ENCODE results near the gene ABCD2.
"Not testable (repeated sequence)": the region's sequence is repeated elsewhere in the genome, so short reads cannot be mapped to it uniquely, and the experiment has no call there.

Gene ABCD2

DNA sequence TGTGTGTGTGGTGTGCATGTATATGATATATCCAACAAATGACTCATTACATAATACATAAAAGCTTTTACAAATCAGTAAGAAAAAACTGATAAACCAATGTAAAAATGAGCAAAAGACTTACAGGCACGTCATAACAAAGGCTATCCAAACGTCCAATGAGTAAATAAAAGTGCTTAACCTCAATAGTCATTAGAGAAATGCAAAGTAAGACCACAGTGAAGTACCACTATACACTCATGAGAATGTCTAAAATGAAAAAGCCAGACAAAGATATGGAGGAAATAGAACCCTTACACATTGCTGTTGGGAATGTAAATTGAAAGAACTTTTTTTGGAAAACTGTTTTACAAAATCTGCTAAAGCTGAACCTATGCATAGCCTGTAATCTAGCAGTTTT lies 7.8 kb downstream of the ABCD2 start:
- DNase-seq = no peak

DNA sequence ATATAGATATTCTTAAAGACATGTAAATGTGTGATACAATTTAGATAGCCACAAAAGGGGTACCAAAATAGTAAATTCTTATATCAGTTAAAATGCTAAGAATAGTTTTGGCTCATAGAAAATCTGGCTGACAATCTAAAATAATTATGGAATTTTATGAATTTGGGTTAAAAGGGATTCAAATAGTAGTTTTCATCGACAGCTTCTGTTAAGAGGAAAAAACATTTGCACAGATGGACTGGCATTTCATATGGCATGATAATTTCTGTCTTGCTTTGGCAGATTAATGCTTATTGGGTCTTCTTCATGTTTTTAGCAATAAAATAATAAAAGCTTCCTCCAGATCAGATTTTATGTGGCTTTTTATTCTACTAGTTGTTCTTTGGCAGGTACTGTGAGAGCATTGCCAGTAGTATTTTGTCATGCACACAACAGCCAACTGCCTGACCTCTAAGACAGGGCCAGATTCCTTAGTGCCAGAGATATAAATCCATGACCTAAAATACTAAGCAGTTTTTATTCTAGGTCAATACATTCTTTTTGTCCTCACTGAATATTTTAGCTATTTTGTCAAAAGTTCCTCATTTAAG lies 9.1 kb downstream of the ABCD2 start:
- DNase-seq = no peak

DNA sequence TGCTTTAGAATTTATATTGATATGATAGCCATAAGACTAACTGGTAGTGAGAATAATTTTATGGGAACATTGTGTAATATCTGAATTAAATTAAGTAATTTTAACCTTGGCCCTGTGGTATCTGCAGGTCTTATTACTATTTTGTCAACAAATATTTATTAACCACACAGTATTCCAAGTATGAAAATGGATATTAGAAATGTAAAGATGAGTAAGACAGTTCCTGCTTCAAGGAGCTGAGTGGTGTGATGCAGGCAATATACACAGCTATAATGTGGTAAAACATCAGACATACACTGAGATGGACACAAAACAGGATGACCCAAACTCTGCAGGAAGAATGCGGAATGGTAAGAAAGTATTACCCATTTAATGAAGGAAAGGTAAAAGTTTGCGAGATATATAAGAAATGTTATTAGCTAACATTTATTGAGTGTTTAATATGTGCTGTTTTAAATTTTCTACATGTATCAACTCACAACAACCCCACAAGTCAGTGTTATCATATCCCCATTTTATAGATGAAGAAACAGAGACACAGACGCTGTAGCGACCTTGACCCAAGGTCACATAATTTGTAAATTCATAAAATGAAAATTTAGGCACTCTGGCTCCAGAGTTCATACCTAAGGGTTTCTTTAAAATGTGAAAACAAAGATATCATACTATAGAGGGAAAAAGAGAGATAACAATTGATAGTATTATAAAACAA lies 12.7 kb downstream of the ABCD2 start:
- DNase-seq = no peak

DNA sequence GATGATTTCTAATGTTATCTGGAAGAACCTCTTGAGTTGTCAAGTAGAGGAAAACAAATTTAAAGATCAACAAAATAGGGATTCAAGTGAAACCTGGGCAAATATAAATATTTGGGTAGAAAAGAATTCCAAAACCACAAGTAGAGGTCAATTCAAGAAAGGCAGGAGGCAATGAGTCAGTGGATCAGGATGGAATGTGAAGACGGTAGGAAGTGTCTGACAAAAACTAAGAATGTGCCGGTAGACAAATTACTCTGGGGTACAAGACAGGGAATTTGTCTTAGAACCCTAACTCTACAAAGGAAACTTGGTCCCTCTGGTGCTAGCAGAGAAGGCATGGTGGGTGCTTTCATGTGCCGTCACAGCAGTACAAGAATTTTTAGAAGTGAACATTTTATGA lies 13.6 kb downstream of the ABCD2 start:
- DNase-seq = no peak

DNA sequence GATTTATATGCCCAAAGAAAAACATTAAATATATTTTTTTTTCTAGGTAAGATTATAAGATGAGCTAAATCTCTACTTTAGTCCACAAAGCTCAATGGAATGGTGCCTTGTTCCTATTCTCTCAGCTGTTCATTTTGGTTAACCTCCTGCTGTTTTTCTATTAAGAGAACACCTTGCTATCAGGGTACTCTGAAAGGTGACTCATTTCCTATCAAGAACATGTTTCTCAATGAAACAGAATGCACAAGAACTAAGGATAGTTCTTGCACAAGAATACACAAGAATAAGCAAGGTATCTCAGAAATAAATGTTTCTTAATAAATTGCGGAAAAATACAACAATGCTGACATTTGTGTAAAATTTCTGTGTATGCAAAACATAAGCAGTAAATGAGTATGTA lies 14.1 kb downstream of the ABCD2 start:
- no peak for DNase-seq

DNA sequence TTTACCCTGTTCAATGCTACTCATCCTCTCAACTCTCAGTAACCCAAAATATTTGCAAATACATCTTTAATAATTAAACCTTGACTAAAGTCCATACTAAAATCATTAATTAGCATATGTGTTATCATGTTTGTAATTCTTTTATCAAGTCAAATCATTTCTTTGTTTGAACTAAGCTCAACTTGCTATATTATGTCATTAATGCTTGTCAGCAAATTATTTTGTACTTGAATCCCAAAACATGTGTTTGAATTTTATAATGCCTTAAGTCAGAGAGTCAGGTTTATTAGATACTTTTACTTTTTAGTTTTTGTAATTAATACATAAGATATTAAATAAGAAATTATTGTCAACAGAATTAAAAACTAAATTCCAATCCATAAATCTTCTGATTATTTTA lies 16.5 kb downstream of the ABCD2 start:
- no peak for DNase-seq

DNA sequence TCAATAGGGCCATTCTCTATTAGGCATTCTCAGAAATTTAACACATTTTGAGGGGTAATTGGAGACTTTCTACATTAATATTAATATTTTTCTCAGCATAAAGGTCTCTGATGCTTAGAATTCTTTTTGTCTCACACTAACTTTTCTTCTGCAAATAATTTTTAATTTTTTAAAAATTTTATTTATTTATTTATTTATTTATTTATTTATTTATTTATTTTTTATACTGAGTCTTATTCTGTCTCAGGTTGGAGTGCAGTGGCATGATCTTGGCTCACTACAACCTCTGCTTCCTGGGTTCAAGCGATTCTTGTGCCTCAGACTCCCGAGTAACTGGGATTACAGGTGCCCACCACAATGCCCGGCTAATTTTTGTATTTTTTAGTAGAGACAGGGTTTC lies 17.7 kb downstream of the ABCD2 start:
- DNase-seq = not testable (repeated sequence)

DNA sequence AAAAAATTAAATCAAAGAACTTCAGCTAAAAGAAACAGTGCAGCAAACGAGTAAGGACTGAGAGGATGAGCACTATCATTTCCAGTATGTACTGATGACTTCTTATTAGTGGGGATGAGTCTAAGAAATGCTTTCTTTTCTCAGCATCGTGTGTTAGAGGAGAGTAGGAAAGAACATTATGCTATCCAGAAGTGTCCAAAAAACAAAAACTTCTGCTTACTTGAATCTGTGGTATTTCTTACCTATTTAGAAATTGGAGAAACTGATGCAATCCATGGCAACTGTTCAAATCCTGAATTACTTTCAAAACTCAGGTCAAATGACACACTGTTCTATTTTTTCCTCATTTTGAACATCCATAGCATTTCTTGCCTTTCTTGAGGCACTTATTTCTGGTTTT lies 23.7 kb downstream of the ABCD2 start:
- no peak for DNase-seq

DNA sequence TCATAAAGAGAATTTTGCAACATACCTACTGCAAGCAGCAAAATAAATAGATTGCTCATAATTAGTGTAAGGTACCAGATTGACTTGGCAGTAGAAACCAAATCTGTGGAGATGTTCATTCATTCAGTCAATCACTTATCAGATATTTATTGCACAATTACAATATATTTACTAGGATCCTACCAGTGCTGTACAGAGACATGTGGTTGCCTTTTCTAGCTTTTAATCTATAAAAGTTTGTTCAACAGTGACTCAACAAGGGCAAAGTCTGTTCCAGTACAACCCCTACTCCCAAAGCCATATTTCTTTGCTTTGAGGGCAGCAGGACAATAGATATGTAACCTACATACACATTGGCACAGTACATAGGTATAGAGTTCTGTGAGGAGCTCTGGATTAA lies 27.3 kb downstream of the ABCD2 start:
- DNase-seq = no peak

DNA sequence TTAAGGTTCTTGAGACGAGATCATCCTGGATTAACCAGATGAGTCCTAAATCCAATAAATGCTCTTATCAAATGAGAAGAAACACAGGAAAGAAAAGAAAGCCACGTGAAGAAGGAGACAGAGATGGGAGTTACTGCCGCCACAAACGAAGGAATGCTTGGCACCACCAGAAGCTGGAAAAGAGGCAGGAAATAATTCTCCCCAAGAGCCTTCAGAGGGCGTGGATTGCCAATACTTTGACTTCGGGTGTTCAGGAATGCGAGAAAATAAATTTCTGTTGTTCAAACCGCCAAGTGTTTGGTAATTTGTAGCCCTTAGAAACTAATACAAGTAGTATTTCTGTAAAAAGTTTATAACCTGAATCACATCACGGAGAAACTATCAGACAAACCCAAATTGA lies 31.3 kb downstream of the ABCD2 start:
- no peak for DNase-seq

DNA sequence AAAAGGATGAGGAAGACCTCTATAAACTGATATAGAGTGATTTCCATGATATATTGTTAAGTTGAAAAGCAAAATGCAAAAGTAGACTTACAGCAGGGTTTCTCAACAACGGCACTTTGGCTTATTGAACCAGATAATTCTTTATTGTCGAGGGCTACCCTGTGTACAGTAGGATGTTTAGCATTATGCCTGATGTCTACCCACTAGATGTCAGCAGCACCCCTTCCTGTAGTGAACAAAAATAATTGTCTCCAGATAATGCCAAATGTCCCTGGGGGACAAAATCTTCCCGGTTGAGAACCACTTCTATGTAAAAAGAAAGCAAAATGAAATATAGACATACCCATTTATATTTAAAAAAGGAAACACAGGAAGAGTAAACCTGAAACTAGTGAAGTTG lies 32.4 kb downstream of the ABCD2 start:
- peak; percentile 8 to 10 for DNase-seq

DNA sequence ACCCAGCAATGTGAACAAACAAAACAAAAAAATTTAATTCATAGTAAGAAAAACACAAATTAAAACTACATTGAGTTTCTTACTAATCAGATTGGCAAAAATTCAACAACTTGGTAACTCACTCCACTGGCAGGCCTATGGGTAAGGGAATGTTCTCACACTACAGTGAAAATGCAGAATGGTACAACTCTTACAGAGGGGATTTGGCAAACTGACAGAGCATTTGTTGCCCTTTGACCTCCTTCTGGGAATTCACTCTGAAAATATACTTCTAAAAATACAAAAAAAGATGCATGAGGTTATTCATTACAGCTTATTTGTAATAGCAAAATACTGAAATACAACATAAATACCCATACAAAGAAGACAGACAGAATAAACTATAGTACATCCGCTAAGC lies 32.8 kb downstream of the ABCD2 start:
- no peak for DNase-seq

DNA sequence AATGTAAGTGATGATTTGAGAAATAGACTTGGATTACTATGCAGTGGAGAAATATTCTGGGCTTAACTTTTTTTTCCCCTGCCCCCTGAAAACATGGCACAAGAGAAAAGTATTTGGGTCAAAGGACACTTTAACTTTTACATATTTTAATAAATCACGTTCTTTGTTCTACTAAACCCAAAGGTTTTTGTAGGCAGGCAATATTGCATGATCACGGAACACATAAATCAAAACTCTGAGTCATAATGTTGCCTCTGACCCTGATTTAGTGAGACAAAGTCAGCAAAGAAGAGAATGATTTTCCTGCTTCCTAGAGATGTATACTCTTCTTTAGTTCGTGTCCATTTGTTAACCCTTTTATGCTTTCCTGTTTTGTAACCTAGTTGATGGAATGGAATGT lies 38.0 kb downstream of the ABCD2 start:
- no peak for DNase-seq

DNA sequence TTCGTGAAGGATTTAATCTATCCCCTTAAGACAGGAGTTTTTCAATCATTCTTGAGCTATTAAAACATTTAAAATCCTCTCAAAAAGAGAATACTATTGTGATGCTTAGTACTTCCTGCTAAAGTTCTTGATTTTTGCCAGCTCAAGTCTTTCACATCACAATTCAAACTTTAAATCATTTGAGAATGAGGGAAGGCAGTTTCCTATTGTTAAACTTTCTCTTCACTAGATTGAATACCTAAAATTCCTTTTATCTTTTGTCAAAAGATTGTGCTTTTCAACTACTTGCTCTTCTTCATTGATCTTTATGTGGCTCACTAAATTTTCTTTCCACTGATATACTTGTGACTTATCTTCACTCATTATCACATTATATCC lies 44.1 kb downstream of the ABCD2 start:
- no peak for DNase-seq

DNA sequence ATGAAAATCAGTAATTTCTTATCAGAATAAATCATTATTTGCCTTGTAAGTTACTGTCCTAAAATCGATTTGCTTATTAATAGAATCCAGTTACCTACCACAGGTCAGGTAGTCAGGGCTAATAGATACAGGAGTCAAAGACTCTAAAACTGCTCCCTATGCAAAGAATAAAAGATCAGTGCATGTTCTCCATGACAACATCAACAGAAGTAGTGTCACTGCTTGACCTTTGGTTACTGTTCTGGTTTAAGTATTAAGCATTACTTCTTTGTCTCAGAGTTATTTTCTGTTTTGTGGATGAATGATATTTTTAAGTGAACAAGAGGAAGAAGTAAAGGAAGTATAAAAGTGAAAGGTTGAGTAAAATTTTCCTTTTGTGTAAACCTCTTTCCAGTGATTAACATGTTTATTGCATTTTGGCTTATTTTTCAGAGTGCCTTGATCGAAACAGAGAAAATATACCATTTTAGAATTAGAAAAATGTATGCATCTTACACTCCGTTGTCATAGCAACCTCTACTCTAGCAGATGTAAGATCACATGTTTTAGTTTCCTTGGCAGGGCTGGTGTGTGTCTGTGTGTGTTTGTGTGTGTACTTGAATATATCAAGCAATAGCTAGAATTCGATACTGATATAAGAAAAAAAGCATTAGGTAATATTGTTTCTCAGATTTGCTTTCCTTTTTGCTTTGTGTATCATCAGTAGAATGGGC lies 44.7 kb downstream of the ABCD2 start:
- no peak for DNase-seq

DNA sequence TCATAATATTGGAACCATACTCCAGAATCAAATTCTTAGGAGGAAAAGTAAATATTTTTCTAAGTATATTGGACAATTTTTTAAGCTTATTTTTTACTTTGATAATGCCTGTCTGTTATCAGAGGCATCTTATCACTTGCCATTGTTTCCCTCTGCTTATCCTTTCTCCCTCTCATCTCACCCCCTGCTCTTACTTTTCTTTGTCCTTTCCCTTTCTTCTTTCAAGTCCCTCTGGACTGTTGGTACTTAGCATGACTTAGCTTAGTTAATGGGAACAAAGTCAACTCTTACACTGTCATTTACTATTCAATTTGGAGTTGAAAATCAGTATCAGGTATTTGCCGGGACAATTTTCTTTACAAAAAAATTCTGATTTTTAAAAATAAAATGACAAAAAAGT lies 45.2 kb downstream of the ABCD2 start:
- no peak for DNase-seq

DNA sequence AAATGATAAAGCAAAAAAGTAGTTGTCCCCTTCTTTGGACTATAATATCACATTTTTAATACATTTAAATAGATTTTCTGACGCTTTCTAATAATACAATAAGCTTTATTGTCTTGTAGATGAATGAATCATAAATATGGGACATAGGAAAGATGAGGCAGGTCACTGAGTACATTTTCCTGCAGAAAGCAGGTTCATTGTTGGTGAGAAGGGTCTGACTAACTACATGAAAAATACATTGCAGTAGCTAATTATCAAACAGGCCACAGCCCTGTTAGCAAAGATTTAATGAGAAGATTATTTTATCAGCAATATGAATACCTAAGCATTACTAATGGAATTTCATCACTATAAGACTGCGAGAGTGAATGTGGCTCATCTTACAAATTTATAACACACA lies 45.6 kb downstream of the ABCD2 start:
- DNase-seq = no peak

DNA sequence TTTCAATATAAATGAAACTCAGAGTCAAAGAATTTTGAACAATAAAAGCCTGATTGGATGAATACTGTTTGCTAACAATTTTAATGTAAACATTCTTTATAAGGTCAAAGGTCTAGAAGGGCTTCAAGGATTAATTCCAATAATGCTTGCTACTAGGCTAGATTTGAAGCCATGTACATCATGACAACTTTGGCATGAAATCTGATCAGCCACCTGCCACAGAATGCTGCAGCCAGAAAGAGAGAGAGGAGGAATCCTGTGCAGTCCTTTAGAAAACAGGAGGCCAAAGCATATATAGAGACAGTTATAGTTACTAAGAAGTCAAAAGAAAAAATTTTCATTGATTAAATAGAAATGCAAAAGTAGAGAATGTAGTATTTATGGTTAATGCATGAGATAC lies 47.1 kb downstream of the ABCD2 start:
- DNase-seq = no peak

DNA sequence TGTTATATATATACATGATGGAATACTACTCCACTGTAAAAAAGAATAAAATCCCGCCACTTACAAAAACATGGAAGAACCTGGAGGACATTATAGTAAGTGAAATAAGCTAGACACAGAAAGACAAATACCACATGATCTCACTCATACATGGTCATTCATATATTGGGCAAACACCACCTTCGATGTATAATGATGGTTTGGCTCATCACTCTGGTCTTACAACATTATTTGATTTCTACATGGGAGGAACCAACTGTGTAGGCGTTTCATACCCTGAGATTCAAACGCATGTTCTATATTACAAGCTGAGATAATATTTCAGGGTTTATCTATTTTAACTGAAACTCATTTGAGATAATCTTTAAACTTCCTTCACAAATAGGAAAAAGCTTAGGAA lies 48.3 kb downstream of the ABCD2 start:
- no peak for DNase-seq

DNA sequence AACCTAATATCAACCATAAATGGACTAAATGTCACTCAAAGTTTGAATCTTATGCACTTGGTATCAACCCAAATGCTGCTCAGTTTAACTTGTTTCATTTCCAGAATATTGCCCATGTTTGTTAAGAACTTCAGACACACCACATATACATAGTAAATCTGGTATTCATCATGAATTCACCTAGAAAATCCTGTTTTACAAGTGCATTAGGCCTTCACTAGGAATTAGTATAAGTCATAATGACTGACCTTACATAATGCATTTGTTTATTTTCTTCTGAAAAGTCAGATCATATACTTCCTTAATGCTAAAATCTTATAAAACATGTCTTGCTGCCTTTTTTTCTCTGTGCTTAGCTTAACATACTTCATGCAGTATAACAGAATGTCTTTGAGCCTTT lies 66.1 kb downstream of the ABCD2 start:
- no peak for DNase-seq

DNA sequence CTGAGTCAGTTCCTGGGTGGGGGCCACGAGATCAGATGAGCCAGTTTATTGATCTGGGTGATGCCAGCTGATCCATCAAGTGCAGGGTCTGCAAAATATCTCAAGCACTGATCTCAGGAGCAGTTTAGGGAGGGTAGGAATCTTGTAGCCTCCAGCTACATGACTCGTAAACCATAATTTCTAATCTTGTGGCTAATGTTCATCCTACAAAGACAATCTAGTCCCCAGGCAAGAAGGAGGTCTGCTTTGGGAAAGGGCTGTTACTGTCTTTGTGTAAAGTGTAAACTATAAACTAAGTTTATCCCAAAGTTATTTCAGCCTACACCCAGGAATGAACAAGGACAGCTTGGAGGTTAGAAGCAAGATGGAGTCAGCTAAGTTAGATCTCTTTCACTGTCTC lies 75.4 kb downstream of the ABCD2 start:
- DNase-seq = not testable (repeated sequence)

DNA sequence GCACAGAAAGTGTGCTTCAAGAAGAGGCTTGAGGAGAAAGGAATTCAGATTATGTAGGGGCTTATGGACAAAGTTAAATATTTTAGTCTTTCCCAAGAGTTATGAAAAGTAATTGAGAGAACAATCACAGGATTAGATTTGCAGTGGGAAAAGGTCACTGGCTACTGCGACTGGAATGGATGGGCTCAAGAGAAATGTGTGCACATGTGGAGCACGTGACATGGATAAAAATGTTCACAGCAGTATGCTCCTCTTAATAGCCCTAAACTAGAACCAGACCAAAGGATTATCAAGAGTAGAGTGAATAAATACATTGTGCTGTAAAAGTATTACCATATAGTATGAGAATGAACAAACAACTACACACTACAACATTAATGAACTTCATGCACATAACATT lies 78.1 kb downstream of the ABCD2 start:
- no peak for DNase-seq

DNA sequence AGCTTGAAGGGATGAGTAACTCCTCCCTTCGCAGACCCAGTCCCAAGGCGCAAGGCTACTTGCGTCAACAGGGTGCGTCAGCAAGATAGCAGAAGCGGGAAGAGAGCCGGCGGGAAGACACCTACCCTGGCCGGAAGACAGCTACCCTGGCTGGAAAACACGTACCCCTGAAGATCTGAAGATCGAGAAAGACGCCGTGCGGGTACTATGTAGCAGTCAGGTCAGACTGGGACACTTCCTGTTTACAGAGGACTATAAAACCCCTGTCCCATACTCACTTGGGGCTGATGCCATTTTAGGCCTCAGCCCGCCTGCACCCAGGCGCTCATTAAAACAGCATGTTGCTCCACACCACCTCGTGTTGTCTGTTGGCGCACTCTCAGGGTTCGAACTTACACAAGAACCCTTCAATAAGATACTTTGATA lies 80.9 kb downstream of the ABCD2 start:
- DNase-seq = no peak

DNA sequence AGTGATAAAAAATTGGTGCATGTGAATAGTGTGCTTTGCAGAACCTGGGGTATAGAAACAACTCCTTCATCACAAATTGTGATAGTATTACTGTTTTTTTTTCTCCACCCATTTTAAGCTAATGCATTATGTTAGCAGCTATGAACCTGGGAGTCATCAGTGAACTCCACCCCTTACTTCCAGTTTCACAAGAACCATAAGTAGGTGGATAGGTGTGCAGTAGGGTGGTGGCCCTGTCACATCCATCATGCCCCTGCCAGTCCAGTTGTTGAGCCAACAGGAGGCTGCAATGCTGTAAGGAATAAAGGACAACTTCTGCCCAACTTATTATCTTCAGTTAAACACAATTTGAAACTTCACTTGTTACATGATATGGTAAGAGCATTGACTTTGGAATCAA lies 85.7 kb downstream of the ABCD2 start:
- no peak for DNase-seq

DNA sequence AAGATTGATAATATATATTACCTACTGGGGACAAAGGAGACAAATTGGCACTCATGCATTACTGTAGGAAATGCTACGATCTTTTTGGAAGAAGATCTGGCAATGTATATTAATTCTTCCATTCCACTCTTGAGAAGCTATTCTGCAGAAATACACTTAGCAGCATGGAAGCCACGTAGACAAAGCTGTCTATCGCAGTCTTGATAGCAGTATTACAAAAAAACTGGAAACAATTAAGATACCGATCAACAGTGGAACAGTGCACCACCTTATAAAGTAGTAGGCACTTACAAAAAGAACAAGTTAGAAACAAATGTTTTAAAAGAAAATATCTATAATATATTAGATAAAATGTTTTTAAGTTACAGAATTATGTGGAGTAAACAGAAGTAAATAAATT lies 87.2 kb downstream of the ABCD2 start:
- DNase-seq = no peak
